Liver (tissue), 9 donors: ENCODE results near the gene LYRM2. TPM values are rescaled to one million over a fixed set of nuclear protein-coding genes. Genes with fewer than 3 reads are reported as not detected.

Source experiments
- DNase-seq: peaks from one replicate; pipeline ENCODE4 v3.0.0-alpha.2; 2017; ENCODE audit warnings: low spot score
- H3K27ac ChIP-seq, 2 donors: one replicate each; pipeline ENCODE4 v1.7.0; 2013; ENCODE audit warnings: inconsistent platforms in 2 of 2, low read length in 2 of 2, control low read depth in 1 of 2, low read depth in 1 of 2, mild to moderate bottlenecking in 1 of 2
- H3K27me3 ChIP-seq, 4 donors: one replicate each; pipeline versions ENCODE4 v1.6.1 to v1.7.0; 2013; ENCODE audit warnings: low read length in 3 of 4, inconsistent platforms in 1 of 4, mild to moderate bottlenecking in 1 of 4, moderate library complexity in 1 of 4; ENCODE audit not compliant: control insufficient read depth in 4 of 4, insufficient read depth in 4 of 4
- H3K36me3 ChIP-seq, 4 donors: one replicate each; pipeline versions ENCODE4 v1.6.1 to v1.7.0; 2013; ENCODE audit warnings: low read length in 3 of 4, mild to moderate bottlenecking in 3 of 4, low read depth in 1 of 4, moderate library complexity in 1 of 4; ENCODE audit not compliant: control insufficient read depth in 4 of 4, insufficient read depth in 3 of 4
- H3K4me1 ChIP-seq, 4 donors: one replicate each; pipeline versions ENCODE4 v1.6.1 to v1.7.0; 2013; ENCODE audit warnings: low read length in 3 of 4, mild to moderate bottlenecking in 3 of 4, moderate library complexity in 1 of 4; ENCODE audit not compliant: control insufficient read depth in 4 of 4, insufficient read depth in 4 of 4
- H3K4me3 ChIP-seq, 3 donors: one replicate each; pipeline versions ENCODE4 v1.6.1 to v1.7.0; 2013; ENCODE audit warnings: low read length in 3 of 3, control low read depth in 1 of 3, low read depth in 1 of 3, mild to moderate bottlenecking in 1 of 3
- H3K9ac ChIP-seq, 2 donors: one replicate each; pipeline ENCODE4 v1.7.0; 2013; ENCODE audit warnings: low read length in 2 of 2, mild to moderate bottlenecking in 2 of 2, moderate library complexity in 2 of 2, control low read depth in 1 of 2, low read depth in 1 of 2
- H3K9me3 ChIP-seq, 4 donors: one replicate each; pipeline versions ENCODE4 v1.6.1 to v1.7.0; 2013; ENCODE audit warnings: low read length in 3 of 4; ENCODE audit not compliant: control insufficient read depth in 4 of 4
- FOXA1 ChIP-seq: IDR thresholded peaks from 2 replicates; pipeline ENCODE4 v1.6.1; 2016; ENCODE audit warnings: antibody characterized with exemption
- GABPA ChIP-seq, 2 donors: IDR thresholded peaks in 1 of 2; conservative IDR thresholded peaks in 1 of 2; 2 replicates each; pipeline ENCODE4 v1.6.1; 2016; ENCODE audit warnings: antibody characterized with exemption in 2 of 2, mild to moderate bottlenecking in 1 of 2, moderate library complexity in 1 of 2
- HNF4A ChIP-seq, 2 donors: conservative IDR thresholded peaks; 2 replicates each; pipeline ENCODE4 v1.6.1; 2016; ENCODE audit warnings: antibody characterized with exemption in 2 of 2, mild to moderate bottlenecking in 2 of 2
- JUND ChIP-seq, 2 donors: IDR thresholded peaks; 2 replicates each; pipeline ENCODE4 v1.6.1; 2016; ENCODE audit warnings: antibody characterized with exemption in 2 of 2
- NR2F2 ChIP-seq: IDR thresholded peaks from 2 replicates; pipeline ENCODE4 v1.6.1; 2016; ENCODE audit warnings: antibody characterized with exemption
- RAD21 ChIP-seq, 2 donors: IDR thresholded peaks; 2 replicates each; pipeline ENCODE4 v1.6.1; 2016; ENCODE audit warnings: antibody characterized with exemption in 2 of 2, mild to moderate bottlenecking in 2 of 2
- REST ChIP-seq: IDR thresholded peaks from 2 replicates; pipeline ENCODE4 v1.6.1; 2016; ENCODE audit warnings: antibody characterized with exemption, mild to moderate bottlenecking
- RXRA ChIP-seq, 2 donors: IDR thresholded peaks; 2 replicates each; pipeline ENCODE4 v1.6.1; 2017 to 2018; ENCODE audit warnings: antibody characterized with exemption in 2 of 2, mild to moderate bottlenecking in 1 of 2
- SP1 ChIP-seq: IDR thresholded peaks from 2 replicates; pipeline ENCODE4 v1.6.1; 2018; ENCODE audit warnings: antibody characterized with exemption, mild to moderate bottlenecking
- TAF1 ChIP-seq: conservative IDR thresholded peaks from 2 replicates; pipeline ENCODE4 v1.6.1; 2016; ENCODE audit warnings: antibody characterized with exemption, mild to moderate bottlenecking
- YY1 ChIP-seq: IDR thresholded peaks from 2 replicates; pipeline ENCODE4 v1.6.1; 2016; ENCODE audit warnings: antibody characterized with exemption, mild to moderate bottlenecking
- ZBTB33 ChIP-seq: IDR thresholded peaks from 2 replicates; pipeline ENCODE4 v1.6.1; 2016; ENCODE audit warnings: antibody characterized with exemption
- WGBS: extraction: QIAGEN DNeasy Blood & Tissue Kit; methylation state at CpG from one replicate; pipeline ENCODE4 v1.1.7; 2013; 5-methylcytosine and 5-hydroxymethylcytosine counted together
- polyA plus RNA-seq, 2 donors: library from polyadenylated mRNA; stranded (reverse) in 1 of 2; unstranded in 1 of 2; fragments of 200-250 nt in 1 of 2; fragments of >200 nt in 1 of 2; fragmentation: Nextera tagmentation in 1 of 2; extraction: Ambion mirVana in 1 of 2; gene quantifications; one replicate each; pipeline versions ENCODE4 v1.2.1 to v1.2.3, GENCODE V29; 2013 to 2015
- total RNA-seq, 2 donors: library from RNA; depleted of rRNA; stranded (reverse); fragments of >200 nt; gene quantifications; one replicate each; pipeline ENCODE4 v1.2.3, GENCODE V29; 2014
- TF ChIP-seq, protein P1 (sequence below): IDR thresholded peaks from 2 replicates; pipeline ENCODE4 v1.6.1; 2016; ENCODE audit warnings: antibody characterized with exemption
- TF ChIP-seq, protein P2 (sequence below): IDR thresholded peaks from 2 replicates; pipeline ENCODE4 v1.6.1; 2016; ENCODE audit warnings: antibody characterized with exemption
- donor health status: healthy.
- donor health status: healthy.
- donor health status: healthy.
- donor health status: healthy.
- donor health status: healthy.

LYRM2 gene
- total and polyA plus RNA-seq, 4 donors = 8.9 to 34.7 (median 12.4) TPM

- H3K27ac ChIP-seq = peak overlapping the region; percentile 57 to 76
- H3K9ac ChIP-seq = peak overlapping the region; percentile 77 to 84
- 30% methylated on average over 12 of the region's 12 CpGs for WGBS
- H3K27me3 ChIP-seq = no peaks in the 10 kb centered on the region
- H3K4me1 ChIP-seq = peaks cover 0 to 10% (median 2%) of the 10 kb centered on the region in 4 donors
- peak overlapping the region; percentile 38 to 81 (median 54) for H3K4me3 ChIP-seq
- H3K36me3 ChIP-seq = no peaks in the 10 kb centered on the region
- no peaks in the 10 kb centered on the region for H3K9me3 ChIP-seq
- TF ChIP-seq SP1 (peak; percentile 33), RAD21 (IDR thresholded peaks at IDR 0.05) (peak in 1 of 2 donors; percentile 14), TAF1 (peak; percentile 64), FOXA1 (no peak)
- no peak for DNase-seq
Measured at GRCh38 chr6:89542081-89542857, 96.3 kb downstream of the LYRM2 start.

- WGBS = 94% methylated on average over 2 of the region's 2 CpGs
- no peak for DNase-seq
- H3K27ac ChIP-seq = no peak overlapping the region
- no peak overlapping the region for H3K9ac ChIP-seq
- H3K36me3 ChIP-seq = no peaks in the 10 kb centered on the region
- H3K4me3 ChIP-seq = no peak overlapping the region
- H3K4me1 ChIP-seq = peaks cover 0 to 10% (median 2%) of the 10 kb centered on the region in 4 donors
- no peaks in the 10 kb centered on the region for H3K27me3 ChIP-seq
- H3K9me3 ChIP-seq = no peaks in the 10 kb centered on the region
- no peak for TF ChIP-seq TAF1
- TF ChIP-seq REST = no peak
- TF ChIP-seq GABPA (IDR thresholded peaks at IDR 0.05 in 1 of 2, conservative IDR thresholded peaks at IDR 0.05 in 1 of 2) = no peak
- no peak for TF ChIP-seq HNF4A (conservative IDR thresholded peaks at IDR 0.05)
- TF ChIP-seq, protein P1, sequence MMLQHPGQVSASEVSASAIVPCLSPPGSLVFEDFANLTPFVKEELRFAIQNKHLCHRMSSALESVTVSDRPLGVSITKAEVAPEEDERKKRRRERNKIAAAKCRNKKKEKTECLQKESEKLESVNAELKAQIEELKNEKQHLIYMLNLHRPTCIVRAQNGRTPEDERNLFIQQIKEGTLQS = no peak
- no peak for TF ChIP-seq YY1
- no peak for TF ChIP-seq ZBTB33
- TF ChIP-seq JUND (IDR thresholded peaks at IDR 0.05) = no peak
- no peak for TF ChIP-seq RXRA (IDR thresholded peaks at IDR 0.05)
- TF ChIP-seq, protein P2, sequence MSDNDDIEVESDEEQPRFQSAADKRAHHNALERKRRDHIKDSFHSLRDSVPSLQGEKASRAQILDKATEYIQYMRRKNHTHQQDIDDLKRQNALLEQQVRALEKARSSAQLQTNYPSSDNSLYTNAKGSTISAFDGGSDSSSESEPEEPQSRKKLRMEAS = no peak
- TF ChIP-seq FOXA1 = no peak
- no peak for TF ChIP-seq NR2F2
Measured at GRCh38 chr6:89539779-89540178, 98.8 kb downstream of the LYRM2 start.
